HG03139 (cell line): ENCODE results near the gene TBC1D5.
"Not testable (repeated sequence)": the region's sequence is repeated elsewhere in the genome, so short reads cannot be mapped to it uniquely, and the experiment has no call there.

Experiments
- ATAC-seq: cut with Tn5 transposase; IDR thresholded peaks from one replicate; pipeline ENCODE4 v1.9.1; 2021; ENCODE audit not compliant: unreplicated experiment

Gene TBC1D5, protein sequence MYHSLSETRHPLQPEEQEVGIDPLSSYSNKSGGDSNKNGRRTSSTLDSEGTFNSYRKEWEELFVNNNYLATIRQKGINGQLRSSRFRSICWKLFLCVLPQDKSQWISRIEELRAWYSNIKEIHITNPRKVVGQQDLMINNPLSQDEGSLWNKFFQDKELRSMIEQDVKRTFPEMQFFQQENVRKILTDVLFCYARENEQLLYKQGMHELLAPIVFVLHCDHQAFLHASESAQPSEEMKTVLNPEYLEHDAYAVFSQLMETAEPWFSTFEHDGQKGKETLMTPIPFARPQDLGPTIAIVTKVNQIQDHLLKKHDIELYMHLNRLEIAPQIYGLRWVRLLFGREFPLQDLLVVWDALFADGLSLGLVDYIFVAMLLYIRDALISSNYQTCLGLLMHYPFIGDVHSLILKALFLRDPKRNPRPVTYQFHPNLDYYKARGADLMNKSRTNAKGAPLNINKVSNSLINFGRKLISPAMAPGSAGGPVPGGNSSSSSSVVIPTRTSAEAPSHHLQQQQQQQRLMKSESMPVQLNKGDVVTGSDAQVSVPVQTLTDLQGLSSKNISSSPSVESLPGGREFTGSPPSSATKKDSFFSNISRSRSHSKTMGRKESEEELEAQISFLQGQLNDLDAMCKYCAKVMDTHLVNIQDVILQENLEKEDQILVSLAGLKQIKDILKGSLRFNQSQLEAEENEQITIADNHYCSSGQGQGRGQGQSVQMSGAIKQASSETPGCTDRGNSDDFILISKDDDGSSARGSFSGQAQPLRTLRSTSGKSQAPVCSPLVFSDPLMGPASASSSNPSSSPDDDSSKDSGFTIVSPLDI

DNA sequence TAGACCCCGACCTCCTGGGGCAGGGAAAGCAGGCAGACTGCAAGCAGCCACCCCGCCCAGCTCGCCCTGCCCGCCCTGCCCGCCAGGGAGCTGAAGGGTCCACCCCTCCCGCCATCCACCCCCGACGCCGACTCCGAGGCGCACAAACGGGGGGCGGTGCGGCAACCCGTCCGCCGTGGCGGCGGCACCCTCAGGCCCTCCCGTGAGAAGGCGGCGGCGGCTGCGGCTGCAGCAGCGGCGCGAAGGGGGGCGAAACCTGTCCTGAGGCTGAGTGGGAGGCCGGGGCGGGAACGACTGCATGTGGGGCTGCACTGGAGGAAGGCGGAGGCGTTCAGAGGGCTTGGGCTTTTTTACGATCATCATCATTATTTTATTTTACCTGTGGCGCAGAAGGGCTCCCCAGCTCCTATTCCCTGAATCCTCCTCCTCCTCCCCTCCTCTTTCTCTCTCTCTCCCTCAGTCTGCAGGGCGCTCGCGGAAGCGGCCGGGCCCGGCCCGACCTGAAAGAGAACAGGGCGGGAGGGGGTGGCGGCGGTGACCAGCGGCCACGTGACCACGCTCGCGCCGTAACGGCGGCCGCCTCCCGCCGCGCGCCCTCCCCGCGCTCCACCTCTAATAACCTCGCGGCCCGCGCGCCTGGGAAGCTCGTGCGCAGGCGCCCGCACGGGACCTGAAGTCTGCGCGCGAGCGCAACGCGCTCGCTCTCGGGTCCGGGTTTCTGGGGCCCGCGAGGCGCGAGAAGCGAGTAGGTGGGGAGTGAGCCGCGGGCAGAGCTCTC is at the start of gene TBC1D5:
TBC1D5 (minus strand) TSS at position 530 of the 778 bp plus-strand sequence. CDS start 234,061 bp downstream, outside the sequence.
- ATAC-seq = peak; percentile 64

DNA sequence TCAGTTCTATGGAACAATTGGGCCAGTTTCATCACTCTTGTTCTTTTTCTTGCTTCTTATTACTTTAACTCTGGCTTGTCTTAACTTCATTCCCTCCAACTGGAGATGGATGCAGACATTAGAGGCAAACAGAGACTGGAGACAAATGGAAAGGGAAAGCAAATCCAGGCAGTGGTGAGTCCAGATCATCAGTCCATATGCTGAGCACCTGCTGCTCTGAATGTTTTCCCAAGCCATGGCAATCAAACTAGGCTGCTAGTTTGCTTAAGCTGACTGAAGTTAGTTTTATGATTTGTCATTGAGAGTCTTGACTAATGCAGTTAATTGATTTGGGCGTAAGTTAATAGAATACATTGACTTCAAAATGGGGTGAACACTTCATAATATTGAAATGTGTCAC is 41.0 kb upstream of the TBC1D5 start:
- no peak for ATAC-seq

DNA sequence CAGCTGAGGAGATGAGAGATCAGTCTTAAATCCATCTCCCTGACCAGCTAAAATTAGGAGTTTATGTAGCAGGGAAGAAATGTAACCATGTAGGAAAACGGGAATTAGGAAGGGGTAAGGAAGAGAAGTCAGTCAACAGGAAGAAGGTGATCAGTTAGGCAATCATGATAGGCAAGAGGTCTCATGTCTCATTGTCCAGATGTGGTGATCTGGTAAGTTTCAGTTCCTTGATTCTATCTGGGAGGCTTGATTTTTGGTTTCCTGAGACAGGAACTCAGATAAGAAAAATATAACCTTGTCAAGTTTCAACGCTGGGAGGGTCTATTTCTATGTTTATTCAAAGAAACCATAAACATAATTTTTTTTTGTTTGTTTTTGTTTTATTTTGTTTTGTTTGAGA is 40.3 kb upstream of the TBC1D5 start:
- ATAC-seq = no peak

DNA sequence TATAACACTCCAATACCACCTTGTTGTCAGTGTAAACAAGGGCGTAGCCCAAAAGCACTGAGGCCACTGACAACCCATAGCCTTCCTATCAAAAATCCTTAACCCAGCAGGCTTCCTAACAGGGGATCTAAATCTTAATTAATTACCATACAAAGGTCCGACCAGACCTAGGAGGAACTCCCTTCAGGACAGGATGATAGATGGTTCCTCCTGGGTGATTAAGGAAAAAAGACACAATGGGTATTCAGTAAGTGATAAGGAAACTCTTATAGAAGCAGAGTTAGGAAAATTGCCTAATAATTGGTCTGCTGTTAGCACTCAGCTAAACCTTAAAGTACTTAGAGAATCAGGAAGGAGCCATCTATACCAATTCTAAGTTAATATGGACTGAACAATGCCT is 37.9 kb upstream of the TBC1D5 start:
- not testable (repeated sequence) for ATAC-seq

DNA sequence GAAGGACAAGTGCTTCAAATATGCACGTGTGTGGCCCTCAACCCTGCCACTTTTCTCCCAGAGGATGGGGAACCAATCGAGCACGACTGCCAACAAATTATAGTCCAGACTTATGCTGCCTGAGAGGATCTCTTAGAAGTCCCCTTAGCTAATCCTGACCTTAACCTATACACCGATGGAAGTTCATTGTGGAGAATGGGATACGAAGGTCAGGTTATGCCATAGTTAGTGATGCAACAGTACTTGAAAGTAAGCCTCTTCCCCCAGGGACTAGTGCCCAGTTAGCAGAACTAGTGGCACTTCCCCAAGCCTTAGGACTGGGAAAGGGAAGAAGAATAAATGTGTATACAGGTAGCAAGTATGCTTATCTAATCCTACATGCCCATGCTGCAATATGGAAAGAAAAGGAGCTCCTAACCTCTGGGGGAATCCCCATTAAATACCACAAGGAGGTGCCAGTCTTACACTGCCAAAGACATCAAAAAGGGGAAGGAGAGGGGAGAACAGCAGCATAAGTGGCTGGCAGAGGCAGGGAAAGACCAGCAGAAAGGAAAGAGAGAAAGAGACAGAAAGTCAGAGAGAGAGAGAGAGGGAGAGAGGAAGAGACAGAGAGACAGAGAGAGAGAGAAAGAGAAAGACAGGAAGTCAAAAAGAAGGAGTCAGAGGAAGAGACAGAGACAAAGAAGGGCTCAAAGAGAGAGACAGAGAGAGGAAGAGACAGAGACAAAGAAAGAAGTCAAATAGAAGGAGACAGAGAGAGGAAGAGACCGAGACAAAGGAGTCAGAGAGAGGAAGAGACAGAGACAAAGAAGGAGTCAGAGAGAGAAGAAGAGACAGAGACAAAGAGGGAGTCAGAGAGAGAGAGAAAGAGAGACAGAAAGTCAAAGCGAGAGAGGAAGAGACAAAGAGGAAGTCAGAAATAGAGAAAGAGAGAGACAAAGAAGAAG is 37.1 kb upstream of the TBC1D5 start:
- not testable (repeated sequence) for ATAC-seq

DNA sequence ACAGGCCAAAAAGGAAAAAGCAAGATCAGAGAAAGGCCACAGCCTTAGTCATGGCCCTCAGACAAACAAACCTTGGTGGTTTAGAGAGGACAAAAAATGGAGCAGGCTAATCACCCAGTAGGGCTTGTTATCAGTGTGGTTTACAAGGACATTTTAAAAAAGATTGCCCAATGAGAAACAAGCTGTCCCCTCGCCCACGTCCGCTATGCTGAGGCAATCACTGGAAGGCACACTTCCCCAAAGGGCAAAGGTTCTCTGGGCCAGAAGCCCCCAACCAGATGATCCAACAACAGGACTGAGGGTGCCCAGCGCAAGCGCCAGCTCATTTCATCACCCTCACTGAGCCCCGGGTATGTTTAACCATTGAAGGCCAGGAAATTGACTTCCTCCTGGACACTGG is 34.9 kb upstream of the TBC1D5 start:
- not testable (repeated sequence) for ATAC-seq

DNA sequence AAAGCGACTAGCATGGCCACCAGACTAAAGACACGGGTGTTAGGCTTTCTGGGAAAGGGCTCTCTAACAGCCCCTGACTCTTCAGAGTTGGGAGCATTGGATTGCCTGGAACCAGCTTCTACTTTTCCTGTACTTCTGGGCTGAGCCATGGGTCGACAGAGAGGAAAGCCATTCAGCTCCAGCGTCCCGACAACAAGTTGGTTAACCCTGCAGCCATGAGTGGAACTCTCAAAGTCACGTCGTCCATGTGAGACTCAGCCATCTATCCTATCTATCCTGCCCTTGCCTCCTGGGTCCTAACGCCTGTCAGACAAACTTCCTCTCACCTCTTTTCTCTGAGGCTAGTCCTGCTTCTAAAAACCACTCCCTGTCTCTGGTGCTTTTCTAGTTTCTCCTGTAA is 32.6 kb upstream of the TBC1D5 start:
- no peak for ATAC-seq

DNA sequence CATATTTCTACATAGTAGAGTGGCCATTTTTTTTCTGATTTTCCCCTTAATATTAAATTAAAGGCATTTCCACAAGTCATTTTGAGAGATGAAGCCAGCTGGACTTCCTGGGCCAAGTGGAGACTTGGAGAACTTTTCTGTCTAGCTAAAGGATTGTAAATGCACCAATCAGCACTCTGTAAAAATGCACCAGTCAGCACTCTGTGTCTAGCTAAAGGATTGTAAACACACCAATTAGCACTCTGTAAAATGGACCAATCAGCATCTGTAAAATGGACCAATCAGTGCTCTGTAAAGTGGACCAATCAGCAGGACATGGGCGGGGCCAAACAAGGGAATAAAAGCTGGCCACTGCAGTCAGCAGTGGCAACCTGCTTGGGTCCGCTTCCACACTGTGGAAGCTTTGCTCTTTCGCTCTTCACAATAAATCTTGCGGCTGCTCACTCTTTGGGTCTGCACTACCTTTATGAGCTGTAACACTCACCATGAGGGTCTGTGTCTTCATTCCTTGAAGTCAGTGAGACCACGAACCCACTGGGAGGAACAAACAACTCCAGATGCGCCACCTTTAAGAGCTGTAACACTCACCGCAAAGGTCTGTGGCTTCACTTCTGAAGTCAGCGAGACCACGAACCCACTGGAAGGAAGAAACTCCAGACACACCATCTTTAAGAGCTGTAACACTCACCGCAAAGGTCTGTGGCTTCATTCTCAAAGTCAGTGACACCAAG is 31.9 kb upstream of the TBC1D5 start:
- not testable (repeated sequence) for ATAC-seq

DNA sequence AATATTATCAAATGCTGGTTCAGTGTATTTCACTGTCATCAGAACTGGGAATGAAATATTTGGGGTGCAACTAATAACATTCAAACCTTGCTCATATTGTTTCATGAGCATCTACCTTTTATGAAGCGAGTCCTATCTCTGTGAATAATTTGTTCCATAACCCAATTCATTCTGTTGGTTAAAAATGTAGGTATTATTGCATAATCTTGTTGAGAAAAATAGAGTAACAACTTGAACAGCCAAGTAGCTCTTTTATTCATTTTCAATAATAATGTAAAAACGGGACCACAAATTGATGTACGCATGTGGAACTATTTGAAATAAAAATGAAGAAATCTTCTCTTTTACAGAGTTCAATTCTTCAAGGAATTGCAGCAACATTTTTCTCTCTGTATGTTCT is 30.1 kb upstream of the TBC1D5 start:
- no peak for ATAC-seq

DNA sequence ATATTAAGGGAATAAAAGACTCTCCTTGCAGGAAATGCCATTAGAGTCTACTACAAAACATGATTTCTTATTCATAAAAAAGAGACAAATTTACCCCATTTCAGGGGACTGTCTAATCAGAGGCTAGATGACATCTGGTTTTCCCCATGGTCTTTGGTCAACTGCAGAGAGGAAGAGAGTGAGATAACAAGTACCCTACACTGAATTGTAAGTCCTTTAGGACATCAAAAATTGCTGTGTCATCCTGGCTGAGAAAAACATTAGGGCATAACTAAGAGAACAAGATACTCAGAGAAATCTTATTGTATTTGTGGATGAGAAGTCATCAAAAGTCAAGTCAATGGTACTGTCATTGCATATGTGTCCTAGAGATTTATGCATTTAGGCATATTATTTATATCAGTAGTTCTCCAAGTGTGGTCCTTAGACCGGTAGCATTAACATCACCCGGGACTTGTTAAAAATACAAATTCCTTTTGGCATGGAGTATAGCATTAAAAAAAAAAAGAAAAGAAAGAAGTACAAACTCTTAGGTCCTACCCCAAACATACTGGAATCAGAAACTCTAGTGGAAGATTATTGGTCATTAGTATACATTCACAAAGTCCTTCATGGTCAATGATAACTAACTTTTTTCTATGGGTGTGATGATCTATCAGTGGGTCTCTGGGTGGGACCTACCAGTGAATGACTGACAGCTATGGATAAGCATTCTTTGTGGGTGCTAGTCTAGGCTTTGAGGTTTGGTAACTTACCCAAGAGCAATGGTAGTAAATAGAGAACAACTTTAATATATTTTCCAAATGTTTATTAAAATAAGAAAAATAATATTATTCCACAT is 29.0 kb upstream of the TBC1D5 start:
- ATAC-seq = no peak

DNA sequence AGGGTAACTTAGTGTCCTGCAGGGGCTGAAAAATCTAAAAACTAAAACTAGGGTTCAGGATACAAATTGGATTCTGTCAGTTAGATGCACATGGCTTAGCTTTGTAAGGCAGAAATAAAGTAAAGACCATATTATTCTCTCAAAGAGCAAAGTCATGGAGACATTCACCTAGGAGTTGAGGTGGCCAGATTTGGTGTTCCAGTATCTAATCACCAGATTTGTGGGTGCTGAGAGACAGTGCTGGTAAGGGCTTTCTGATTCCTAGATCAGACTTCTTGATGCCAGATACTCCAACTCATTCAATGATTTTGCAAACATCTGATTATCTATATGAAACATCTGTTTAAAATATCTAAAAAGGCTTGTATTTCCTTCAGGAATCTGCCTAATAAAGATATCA is 28.3 kb upstream of the TBC1D5 start:
- no peak for ATAC-seq

DNA sequence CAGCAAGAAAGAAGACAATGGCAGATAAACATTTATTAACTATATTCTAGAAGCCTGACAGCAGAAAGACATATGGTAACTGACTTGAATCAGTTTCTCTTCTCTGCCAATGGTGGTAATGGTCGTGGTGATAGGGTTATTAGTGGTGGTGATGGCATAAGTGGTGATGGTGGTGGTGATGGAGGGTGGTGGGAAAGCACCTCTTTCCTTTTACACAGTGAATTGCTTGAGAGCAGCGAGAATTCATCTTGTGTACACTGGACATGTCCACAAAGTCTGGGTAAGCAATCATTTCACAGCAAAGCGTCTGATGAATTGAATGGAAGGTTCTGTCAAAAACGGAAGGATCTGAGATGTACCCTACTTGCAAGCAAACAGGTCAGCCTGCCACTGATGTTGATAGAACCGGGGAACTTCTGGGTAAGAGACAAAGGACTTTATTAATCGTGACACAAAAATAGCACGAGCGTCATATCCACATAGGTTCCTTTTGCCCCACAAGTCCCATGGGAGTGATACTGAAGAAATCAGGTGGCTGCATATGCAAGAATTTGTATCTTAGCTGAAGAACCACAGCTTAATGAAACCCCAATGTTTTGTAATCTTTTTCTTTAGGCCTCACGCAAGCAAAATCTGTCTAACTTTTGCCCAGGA is 23.5 kb upstream of the TBC1D5 start:
- peak; percentile 66 for ATAC-seq

DNA sequence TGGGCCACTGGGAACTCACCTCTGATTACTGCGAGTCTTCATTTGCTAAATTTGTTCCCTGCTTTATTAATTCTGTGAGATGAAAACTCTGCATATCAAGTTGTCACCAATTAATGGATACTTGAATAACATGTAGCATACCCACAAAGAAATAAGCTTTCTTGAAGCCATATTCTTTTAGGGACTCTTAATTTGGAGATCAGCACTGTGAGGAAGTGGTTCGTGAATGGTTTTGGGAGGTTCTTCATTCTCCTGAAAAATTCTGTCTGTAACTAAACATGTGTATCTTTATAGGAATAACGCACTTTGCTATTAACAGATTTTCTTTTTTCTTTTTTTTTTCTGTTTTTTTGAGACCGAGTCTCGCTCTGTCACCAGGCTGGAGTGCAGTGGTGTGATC is 19.1 kb upstream of the TBC1D5 start:
- no peak for ATAC-seq

DNA sequence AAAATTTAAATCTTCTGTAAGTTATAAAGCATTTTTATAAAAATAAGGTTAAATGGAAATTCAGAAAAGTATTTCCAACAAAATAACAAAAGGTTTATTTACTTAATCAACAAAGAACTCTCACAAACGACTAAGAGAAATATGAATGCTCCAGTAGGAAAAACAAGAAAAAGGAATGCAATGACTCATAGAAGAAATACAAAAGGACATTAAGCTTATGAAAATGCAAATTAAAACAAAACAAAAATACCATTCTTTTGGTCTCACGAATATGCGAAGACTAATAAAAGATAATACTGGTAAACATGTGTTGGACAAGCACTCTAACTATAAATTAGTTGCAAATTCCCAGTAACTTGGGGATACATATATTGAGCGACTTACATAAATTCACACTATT is 17.5 kb upstream of the TBC1D5 start:
- no peak for ATAC-seq

DNA sequence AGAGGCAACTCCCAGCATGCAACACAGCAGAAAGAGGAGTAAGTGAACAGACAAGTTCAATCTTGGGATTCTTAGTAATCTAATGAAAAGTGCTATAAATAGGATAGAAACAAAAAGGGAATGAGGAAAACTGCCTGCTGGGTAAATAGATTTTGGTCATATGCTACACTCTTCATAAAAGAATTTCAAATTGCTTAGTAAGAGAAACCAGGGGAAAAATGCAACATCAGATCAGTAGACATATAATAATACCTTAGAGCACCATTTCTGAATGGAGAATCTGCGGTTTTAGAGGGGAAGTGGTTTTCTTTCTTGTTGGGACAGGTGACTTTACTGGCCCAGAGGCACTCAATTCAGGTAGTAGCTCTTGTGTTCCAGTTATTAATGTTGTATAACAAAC is 13.4 kb upstream of the TBC1D5 start:
- ATAC-seq = no peak

DNA sequence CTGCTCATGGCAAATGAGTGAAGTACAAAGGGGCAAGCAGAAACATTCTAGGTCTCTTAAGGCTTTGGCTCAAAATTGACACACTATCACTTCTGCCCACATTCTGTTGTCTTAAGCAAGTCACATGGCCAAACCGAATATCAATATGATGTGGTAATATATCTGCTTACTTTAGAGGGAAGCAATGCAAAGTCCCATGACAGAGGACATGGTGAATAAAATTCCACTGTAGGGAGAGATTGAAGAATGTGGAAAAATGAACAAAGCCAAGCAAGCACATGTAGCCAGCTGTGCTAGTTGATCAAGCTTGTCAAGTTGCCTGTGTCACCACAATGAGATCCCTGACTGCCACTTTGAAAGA is 11.2 kb upstream of the TBC1D5 start:
- no peak for ATAC-seq

DNA sequence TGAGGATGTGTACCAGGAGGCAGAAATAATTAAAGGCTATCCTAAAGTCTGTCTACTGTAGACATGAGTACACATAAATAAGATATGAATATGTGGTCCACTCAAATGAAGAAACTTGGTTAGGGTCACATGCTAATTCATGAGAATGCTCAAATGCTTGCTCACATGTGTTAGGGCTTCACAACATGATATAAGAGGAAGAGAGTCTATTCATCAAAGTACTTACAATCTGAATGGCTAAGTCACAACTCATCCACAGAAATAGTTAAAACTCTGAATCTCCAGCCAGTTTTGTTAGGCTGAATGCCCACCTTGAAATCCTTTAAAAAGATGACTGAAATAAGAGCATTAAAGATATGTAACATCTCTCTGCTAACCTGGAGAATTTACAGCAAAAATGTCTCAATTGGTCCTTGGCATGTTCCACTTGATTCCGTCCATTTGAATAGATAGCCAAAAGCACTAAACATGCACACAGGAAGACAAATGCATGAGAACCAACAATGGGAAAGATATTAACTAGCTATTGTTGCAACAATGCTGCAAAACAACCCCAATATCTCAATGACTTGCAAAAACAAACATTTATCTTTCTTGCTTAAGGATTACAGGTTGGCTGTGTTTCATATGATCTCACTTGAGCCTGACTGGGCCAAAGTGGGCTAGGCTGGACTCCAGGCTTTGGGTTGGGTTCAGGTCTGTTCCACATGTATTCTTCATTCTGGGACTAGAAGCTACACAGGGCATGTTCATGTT is 10.6 kb upstream of the TBC1D5 start:
- no peak for ATAC-seq

DNA sequence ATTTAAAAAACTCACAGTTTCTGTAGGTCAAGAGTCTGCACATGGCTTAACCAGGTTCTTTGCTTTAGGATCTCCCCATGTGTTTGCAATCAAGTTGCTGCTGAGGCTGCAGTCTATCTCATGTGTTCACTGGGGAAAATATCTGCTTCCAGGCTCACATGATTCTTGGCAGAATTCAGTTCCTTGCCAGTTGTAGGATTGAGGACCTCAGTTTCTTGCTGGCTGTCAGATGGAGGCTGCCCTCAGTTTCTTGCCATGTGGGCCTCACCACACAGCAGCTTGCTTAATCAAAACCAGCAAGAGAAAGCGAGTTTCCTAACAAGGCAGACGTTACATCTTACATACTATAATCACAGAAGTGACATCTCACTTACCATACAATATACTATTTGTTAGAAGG is 10.0 kb upstream of the TBC1D5 start:
- no peak for ATAC-seq
